ENCODE data around the gene AATK.

- TF ChIP-seq USF2 (IDR thresholded peaks at IDR 0.05; ENCODE audit: borderline replicate concordance, low read depth, low read length) = no peak
- TF ChIP-seq, protein P1, sequence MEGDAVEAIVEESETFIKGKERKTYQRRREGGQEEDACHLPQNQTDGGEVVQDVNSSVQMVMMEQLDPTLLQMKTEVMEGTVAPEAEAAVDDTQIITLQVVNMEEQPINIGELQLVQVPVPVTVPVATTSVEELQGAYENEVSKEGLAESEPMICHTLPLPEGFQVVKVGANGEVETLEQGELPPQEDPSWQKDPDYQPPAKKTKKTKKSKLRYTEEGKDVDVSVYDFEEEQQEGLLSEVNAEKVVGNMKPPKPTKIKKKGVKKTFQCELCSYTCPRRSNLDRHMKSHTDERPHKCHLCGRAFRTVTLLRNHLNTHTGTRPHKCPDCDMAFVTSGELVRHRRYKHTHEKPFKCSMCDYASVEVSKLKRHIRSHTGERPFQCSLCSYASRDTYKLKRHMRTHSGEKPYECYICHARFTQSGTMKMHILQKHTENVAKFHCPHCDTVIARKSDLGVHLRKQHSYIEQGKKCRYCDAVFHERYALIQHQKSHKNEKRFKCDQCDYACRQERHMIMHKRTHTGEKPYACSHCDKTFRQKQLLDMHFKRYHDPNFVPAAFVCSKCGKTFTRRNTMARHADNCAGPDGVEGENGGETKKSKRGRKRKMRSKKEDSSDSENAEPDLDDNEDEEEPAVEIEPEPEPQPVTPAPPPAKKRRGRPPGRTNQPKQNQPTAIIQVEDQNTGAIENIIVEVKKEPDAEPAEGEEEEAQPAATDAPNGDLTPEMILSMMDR (IDR thresholded peaks at IDR 0.05 in 2 of 3, conservative IDR thresholded peaks at IDR 0.05 in 1 of 3; ENCODE audit: control insufficient read depth in 2 of 3, extremely low read depth in 1 of 3, insufficient read depth in 1 of 3, low read depth in 3 of 3, low read length in 3 of 3) = no peak
- no peak for TF ChIP-seq ATF7 (IDR thresholded peaks at IDR 0.05; ENCODE audit: low read depth)
- TF ChIP-seq PAX8 (IDR thresholded peaks at IDR 0.05) = no peak
- TF ChIP-seq ELK1 (IDR thresholded peaks at IDR 0.05; ENCODE audit: low read depth, low read length) = no peak
- TF ChIP-seq, protein P2, sequence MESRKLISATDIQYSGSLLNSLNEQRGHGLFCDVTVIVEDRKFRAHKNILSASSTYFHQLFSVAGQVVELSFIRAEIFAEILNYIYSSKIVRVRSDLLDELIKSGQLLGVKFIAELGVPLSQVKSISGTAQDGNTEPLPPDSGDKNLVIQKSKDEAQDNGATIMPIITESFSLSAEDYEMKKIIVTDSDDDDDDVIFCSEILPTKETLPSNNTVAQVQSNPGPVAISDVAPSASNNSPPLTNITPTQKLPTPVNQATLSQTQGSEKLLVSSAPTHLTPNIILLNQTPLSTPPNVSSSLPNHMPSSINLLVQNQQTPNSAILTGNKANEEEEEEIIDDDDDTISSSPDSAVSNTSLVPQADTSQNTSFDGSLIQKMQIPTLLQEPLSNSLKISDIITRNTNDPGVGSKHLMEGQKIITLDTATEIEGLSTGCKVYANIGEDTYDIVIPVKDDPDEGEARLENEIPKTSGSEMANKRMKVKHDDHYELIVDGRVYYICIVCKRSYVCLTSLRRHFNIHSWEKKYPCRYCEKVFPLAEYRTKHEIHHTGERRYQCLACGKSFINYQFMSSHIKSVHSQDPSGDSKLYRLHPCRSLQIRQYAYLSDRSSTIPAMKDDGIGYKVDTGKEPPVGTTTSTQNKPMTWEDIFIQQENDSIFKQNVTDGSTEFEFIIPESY (IDR thresholded peaks at IDR 0.05) = no peak
- TF ChIP-seq KDM1A (IDR thresholded peaks at IDR 0.05; ENCODE audit: borderline replicate concordance) = no peak
- TF ChIP-seq SPI1 (IDR thresholded peaks at IDR 0.05; ENCODE audit: borderline replicate concordance, insufficient read depth, low read depth, low read length) = no peak
These were observed 59.3 kb downstream of the AATK start for GRCh38 chr17:81106716-81107115.

Measured in GM12878 (cell line).